GM21526 (cell line): ENCODE data around the gene NUP188.
"Not testable (repeated sequence)": the region's sequence is repeated elsewhere in the genome, so short reads cannot be mapped to it uniquely, and the experiment has no call there.

Source experiments
- ATAC-seq: cut with Tn5 transposase; IDR thresholded peaks from one replicate; pipeline ENCODE4 v1.9.1; 2021; ENCODE audit warnings: moderate library complexity; ENCODE audit not compliant: unreplicated experiment, low FRiP score

NUP188 gene

DNA sequence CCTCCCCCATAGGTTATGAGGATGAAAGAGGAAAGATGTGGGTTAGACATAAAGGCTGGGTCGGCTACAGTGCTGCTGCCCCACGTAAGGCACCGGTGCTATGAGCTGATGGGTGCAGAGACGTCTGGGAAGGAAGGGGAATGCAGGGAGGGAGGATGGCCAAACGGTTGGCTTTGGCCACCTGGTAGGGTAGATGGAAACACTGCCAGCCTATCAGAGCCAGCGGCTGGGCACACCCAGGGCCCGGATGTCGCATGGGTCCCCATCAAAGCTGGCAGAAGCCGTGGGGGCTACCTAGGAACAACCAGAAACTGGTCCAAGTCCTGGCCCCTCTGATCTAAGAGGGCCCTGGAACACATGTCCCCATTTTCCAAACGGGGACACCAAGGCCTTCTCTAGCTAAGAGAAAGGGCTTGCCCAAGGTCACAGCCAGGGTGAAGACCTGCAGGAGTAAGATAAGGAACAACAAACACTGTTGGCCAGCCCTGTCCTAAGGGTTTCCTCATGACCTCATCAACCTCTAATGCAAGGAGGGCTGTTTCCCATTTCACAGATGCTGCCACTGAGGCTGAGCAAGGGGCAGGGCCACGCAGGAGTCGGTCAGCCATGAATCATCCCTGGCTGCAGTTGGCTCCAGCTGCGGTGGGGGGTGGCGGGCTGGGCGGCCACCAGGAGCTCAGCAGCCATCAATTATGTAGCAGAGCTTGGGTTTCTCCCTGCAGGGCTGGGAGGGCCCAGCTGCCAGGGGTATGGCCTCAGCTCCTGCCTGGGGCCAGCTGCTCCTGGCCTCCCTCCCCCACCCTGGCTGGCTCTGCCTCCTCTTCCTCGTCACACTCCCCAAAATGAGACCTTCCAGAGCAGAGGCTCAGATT is 75.8 kb downstream of the NUP188 start:
- no peak for ATAC-seq

DNA sequence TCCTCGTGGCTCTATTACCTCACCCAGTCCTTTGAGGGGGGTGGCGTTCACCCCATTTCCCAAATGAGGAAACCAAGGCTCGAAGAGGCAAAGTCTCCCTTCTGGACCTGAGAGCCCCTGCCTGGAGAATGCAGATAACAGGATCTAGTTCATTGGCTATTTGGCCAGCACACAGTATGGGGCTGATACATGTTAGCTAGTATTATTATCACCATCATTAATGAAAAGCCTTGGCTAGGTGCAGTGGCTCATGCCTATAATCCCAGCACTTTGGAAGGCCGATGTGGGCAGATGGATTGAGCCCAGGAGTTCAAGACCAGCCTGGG is 76.4 kb downstream of the NUP188 start:
- ATAC-seq, result no peak

DNA sequence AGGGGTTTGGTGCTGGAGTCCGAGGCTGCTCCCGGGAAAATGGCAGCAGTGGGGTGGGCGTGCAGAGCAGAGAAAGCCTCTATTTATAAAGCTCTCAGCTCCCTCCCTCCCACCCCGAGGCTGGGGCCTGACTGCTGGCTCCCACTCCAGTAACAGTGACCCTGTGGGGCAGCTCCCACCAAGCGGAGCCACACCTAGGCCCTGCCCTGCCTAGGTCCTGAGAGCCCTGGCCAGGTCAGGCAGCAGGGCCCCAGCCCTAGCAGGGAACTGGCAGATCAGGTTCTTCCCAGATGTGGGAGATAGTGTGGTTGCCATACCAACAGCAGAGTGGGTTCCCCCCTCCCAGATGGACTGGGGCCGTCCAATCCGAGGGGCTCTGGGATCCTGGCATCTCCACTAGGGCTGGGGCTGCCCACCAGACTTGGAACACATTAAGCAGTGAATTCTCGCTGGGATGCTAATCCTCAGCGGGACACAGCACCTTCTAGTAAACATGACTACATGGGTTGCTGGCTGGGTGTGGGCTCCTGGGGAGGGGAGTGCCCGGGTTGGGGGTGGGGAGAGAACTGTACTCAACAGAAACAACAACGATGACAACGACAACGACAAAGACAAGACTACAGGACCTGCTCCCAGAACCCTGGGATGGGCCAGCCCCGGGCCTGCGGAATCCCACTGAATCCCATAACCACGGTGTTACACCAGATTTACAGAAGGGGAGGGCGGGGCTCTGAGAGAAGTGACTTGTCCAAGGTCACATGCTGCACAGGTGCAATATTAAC is 79.1 kb downstream of the NUP188 start:
- no peak for ATAC-seq

DNA sequence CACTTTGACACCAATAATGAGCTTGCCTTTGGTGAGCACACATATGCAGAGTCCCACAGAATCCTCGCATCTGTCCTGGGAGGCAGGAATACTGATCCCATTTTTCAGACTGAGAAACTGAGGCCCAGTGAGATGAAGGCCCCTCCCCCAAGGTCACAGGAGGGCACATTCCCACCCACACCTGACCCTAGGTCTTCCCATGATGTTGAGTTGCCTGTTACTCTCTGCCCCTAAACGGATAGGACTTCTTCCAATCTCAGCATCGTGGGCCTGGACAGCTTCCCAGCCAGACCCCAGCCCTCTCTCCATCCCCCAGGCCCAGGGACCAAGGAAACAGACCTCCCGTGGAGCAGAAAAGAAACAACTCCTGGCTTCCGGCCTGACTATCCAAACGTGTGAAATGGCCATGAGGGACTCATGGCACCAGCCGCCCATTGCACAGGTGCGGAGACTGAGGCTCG is 79.8 kb downstream of the NUP188 start:
- no peak for ATAC-seq

DNA sequence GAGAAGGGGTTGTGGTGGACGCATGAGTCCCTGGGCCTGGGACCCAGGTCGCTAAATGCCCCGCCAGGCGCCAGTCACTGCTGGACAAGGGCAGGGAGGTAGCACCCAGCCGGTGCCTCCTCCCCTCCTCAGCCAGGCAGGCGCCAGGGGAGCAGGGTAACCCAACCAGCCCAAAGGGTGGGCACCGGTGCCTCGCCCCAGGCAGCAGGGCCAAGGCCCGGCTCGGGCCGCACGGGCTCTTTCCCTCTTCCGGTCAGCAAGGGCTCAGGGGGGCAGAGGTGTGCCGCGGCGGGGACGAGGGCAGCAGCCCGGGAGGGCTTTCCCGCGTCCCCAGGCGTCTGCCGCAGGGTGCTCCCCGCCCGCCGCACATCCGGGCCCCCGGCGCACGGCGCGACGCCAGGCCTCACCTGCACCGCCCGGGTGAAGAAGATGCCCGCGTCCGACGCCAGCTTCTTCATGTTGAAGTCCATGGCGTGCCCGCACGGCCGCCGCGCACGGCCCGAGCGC is 80.2 kb downstream of the NUP188 start:
- ATAC-seq, result peak; percentile 4

DNA sequence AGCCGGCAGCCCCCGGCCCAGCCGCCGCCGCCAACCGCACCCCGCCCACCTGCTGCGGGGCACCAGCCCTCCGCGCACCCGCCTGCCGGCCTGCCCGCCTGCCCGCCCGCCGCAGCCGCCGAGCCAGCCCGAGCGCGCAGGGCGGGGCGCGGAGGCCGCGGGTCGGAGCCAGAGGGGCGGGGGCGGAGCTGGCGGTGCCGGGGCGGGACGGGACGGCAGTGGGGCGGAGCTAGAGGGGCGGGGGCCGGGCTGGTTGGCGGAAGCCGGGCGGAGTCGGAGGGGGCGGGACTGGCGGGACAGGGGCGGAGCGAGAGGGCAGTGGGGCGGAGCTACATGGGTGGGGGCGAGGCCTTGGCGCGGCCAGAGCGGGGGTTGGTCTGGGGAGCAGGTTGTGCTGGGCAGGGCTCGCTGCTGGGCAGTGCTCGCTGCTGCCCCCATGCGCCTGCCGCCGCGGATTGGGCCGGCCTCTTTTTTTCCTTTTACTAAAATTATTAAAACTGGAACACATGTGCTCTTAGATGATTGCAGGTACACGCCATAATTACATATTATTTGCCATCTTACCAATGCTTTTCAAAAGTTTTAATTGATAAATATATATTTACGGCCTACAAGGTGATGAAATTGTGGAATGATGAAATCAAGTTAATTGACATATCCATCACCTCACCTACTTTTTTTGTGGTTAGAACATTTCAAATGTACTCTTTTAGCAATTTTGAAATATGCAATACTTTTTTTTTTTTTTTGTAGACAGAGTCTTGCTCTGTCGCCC is 80.9 kb downstream of the NUP188 start, which contains the start of gene SH3GLB2:
Gene SH3GLB2 (minus strand): TSS at position 140 of the 775 bp plus-strand sequence. CDS start 177 bp downstream, outside the sequence.
- ATAC-seq, result peak; percentile 60

DNA sequence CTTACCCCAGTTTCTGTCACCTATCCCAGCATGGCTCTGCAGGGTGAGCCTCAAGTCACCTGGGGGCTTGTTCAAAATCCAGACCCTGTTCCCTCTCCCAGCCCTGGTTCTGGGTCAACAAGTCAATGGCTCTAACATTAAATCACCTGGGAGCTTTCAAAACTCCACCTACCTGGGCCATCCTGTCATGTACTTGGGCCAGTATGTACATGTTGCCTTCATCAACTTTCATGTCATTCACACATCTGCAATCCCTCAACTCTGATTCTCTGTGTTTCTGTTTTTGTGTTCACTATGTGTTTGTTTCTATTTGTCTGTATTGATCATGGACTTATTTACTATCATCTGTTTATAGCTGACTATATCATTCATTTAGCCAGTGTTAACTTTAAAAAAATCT is 82.7 kb downstream of the NUP188 start:
- no peak for ATAC-seq

DNA sequence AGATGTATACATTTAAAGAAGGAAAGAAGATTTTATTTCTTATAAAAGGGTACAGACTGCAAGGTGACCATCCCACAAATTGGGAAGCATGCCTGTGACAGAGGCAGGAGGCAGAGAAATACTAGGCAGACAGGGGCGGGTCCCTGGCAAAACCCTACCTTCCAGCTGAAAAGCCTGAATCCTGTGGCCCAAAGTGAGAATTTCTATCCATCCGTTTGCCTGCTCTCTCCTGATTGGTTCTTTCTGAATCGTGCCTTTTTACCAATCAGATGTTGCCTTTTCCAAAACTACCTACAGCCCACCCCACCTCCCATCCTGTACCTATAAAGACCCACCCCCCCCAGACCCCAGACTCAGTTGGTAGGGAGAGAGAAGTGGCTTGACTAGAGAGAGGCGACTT is 84.0 kb downstream of the NUP188 start:
- ATAC-seq, result no peak

DNA sequence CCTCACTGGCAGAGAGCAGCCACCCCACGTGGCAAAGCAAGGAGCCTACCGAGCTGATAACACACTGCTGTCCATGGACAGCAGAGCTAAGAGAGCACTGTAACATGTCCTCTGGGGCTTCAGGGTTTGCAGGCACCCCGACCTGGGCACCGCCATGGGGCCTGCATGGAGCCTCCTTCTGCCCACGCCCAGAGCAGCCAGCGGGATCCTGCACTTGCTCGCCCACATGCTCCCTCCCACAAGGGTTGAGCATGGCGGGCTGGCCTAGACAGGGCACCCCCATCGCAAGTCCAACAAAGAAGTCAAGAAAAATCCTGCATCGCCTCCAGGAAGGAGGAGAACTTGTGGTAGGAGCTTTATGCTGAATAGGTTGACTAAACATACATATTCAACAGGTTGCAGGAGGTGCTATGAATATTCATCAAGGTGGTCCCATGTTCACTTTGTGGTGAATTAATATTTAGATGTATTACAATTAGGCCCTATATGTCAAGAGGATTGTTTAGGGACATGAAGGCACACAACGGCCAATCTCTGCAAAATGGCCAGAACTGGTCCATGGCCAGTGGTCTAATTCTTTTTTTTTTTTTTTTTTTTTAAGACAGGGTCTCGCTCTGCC is 85.2 kb downstream of the NUP188 start:
- ATAC-seq, result no peak

DNA sequence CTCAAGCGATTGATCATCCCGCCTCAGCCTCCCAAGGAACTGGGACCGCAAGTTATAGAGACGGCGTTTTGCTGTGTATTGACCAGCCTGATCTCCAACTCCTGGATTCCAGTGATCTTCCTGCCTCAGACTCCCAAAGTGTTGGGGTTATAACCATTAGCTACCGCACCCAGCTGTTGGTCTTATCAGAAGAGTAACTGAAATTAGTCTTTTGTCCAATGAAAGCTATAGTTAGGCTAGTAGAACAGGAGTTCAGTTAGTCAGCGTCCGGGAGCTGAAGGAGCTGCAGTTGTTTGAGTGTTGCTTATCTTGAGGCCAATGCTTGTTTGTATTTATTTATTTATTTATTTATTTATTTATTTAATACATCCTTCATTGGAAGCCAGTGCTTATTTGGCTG is 85.7 kb downstream of the NUP188 start:
- no peak for ATAC-seq

DNA sequence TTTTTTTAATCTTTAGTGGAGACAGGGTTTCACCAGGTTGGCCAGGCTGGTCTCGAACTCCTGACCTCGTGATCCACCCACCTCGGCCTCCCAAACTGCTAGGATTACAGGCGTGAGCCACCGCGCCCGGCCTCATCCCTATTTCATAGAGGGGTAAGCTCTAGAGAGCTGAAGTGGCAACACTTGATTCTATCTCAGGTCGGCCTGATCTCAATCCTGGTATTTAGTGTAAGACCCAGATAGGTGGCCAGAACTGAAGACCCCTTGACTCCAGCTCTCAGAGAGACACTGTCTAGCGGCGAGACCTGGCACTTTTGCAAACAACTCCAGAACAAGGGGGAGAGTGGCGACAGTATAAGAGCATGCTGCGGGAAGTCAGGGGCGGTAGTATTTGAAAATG is 88.3 kb downstream of the NUP188 start:
- ATAC-seq, result not testable (repeated sequence)

DNA sequence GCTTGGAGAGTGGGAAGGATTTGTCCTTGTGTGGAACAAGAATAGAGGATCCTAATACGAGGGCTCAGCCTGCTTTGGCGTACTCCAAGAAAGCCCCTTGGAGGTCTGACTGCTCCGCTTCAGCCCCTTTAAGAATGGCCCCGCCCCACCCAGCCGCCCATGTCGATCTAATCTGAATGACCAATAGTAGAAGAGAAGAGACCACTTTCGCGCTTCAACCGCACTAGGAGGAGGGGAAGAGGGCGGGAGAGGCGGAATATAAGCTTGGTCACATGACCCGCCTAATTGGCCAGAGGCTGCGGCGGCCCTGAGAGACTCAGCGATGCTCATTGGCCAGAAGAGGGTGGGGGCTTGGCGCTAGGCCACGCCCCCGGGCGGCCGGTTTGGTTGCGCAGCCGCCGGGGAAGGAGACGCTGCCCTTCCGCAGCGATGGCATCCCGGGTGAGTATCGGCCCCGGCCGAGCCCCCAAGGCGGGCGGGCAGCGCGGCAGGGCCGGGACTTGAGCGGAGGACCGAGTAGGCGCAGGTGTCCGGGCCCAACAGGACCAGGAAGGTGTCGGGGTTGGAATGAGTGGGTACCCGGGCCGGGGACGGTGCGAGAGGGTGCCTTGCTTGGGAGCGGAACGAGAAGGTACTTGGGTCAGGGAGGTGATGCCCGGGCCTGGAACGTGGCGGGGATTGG is 88.9 kb downstream of the NUP188 start, which contains the start of gene MIGA2:
Gene MIGA2 (plus strand): TSS at position 386 of the 682 bp plus-strand sequence. CDS start 3,969 bp downstream, outside the sequence.
- ATAC-seq, result peak; percentile 89

DNA sequence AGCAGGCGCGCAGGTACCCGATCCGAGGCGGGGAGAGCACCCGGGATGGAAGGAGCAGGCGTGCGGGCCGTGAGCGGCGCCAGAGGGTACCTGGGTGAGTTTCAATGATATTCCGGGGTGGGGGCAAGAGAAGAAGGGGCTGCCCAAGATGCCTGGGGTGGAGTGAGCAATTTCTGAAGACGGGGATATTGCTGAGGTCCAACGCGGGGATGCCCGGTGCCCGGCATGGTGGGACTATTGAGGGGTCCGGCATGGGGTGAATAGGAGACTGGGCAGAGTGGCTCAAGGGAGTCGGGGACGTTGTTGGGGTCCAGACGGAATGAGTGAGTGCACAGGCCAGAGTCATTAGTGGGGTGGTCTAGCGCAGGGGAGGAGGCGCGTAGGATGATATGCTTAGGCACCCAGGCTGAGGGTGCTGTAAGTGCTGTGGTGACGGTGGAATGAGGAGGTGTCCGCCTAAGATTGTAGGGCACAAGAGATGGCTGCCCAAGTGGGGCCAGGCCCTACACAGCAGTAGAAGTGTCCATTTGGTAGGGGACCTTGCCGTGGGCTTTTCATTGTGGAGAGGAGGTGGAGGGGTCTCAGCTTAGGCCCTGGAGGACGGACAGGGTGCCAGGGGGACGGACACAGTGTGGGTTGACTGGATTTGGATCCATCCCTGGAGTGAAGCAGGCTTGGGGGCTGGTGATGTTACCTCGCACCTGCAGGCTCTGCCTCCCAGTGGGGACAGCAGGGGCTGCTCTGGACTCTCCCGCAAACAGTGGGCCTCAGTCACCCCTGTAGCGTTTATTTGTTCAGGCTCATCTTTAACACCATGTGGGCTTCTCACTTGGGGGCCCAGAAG is 89.6 kb downstream of the NUP188 start:
- no peak for ATAC-seq

DNA sequence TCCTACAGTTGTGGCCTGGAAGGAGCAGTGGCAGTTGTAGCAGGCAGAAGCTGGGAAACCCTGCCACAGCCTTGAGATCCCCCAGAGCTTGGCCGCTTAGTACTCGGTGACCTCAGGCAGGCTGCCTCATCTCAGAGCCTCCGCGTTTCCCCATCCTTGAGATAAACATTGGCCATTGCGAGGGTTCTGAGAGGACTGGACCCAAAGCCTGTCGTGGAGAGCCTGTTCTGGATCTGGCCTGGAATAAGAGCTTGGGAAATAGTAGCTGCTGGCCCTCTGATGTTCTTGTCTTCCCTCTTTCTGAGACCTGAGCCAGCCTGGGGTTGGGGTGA is 90.2 kb downstream of the NUP188 start:
- no peak for ATAC-seq

DNA sequence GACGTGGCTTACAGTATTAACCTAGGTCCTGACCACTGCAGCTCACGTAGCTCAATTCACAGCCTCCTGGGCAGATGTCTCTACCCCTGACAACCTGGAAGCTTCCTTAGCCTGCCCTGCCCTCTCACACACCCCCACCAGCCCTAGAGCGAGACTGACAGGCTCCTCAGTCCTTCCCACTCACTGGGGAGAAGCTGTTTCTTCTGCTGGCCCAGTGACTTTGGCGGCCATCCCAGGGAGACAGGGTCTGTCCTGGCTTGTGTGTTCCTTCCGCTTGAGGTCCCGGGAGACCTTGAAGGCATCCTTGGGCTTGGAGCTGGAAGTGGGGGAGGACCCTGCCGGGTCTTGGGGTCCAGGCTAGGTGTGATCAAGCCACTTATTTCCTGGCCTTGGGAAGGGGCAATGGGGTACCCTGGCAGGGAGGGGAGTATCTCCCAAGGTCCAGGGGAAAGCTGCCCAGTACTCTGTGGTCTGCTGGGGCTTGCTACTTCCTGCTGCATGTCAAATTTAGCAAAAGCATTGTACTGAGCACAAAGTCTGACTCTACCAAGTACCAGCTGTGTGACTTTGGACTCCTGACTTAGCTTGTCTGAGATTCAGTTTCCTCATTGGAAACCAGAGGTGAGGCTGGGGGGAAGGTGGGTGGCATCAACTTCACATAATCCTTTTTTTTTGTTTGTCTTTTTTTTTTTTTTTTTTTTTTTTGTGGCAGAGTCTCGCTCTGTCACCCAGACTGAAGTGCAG is 90.8 kb downstream of the NUP188 start:
- no peak for ATAC-seq

DNA sequence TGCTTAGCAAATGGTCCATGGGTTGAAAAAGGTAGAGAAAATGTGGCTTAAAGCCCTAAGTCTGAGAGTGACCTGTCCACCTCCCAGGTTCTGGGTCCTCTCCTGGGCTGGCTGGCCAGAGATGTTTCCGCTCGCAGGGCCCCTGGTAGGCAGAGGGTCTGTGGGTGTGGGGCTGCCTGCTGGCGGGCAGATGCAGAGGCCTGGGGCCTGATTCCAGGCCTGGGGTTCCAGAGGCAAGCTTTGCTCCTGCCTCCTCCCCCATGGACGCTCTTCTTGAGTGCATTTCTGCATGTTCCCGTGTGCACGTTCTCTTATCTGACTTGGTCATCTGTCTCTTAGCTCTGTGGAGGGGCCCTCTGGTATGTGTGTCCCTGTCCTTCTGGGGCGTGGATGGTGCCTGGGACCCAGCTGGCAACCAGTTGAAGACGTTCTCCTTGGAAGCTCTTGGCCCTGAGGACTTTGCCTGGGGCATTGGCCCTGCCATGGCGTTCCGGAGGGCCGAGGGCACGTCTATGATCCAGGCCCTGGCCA is 92.7 kb downstream of the NUP188 start:
- no peak for ATAC-seq

DNA sequence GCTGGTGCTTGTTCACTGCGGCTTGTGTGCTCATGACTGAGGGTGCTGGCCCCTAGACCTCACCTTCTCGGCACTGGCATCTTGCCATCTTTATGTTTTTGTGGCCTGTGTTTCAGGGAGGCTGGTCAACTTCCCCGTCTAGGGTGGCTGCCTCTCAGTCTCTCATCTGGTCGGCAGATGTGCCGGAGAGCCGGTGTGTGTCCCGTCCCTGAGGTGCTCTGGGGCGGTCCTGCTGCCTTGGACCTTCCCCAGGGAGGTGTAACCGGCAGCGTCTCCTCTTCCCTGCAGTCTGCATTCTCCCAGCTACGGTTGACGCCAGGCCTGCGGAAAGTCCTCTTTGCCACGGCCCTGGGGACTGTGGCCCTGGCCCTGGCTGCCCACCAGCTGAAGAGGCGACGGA is 94.5 kb downstream of the NUP188 start:
- no peak for ATAC-seq

DNA sequence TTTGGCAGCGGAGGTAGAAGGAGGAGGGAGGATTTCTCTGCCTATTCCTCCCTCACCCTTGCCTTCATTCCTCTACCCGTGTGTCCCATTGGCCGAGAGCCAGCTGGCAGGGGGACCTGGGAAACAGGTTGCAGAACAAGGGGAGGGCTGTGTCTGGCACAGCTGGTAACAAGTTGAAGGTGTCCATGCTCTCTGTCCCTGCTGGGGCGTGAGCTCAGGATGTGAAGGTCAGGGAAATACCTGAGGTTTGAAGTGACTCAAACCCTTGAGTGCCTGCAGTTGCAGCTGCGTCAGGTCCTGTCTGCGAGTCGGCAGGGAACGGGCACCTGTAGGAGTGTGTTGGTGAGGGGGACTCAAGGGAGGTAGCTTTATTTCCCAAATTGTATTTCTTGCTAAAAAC is 105.1 kb downstream of the NUP188 start:
- ATAC-seq, result no peak
